A549 (cell line): ENCODE data around the gene NADK2. TPM values are rescaled to one million over a fixed set of nuclear protein-coding genes. Genes with fewer than 3 reads are reported as not detected.

ENCODE experiments used
- ATAC-seq, 2 experiments: fragments of 200-7000 bp in 1 of 2; fragments of >200 bp in 1 of 2; cut with Nextera tagmentation in 1 of 2; cut with Tn5 transposase in 1 of 2; 3 replicates each; pipeline versions ENCODE4 v1.8.0 to v1.9.1; 2018 to 2020; ENCODE audit warnings: mild to moderate bottlenecking in 1 of 2, moderate library complexity in 1 of 2
- CTCF ChIA-PET: fragments of 300-600 bp; sonication (Branson Sonifier 250); formaldehyde crosslinking; extraction: SDS; loops from one replicate; lab custom pipeline; 2021; ENCODE audit warnings: antibody characterized with exemption, inconsistent platforms; lab: Yijun Ruan, JAX
- POLR2A ChIA-PET: fragments of 350-600 bp; formaldehyde crosslinking; extraction: SDS; loops from one replicate; lab custom pipeline; 2021; ENCODE audit warnings: antibody characterized with exemption, inconsistent platforms; lab: Yijun Ruan, JAX
- DNase-seq, 2 experiments: peaks; one replicate each; pipeline versions ENCODE4 v3.0.0 to v3.0.0-alpha.2; 2011 to 2016; ENCODE audit warnings: low read depth in 1 of 2, low spot score in 1 of 2
- FAIRE-seq: peaks from 2 replicates; lab custom pipeline; 2011; peaks lifted over from hg19 to GRCh38; lab: Jason Lieb, UNC
- H3K27ac ChIP-seq, 2 experiments: fragments of >200 bp; sonication (Bioruptor Twin); formaldehyde crosslinking; 3 replicates each; pipeline ENCODE4 v1.5.1; 2016 to 2017
- H3K4me1 ChIP-seq: fragments of >200 bp; sonication (Bioruptor Twin); formaldehyde crosslinking; 3 replicates; pipeline ENCODE4 v1.6.1; 2016
- H3K4me2 ChIP-seq: fragments of >200 bp; sonication (Bioruptor Twin); formaldehyde crosslinking; 3 replicates; pipeline ENCODE4 v1.6.1; 2016
- H3K4me3 ChIP-seq: fragments of >200 bp; sonication (Bioruptor Twin); formaldehyde crosslinking; 3 replicates; pipeline ENCODE4 v1.5.1; 2016
- H3K9me3 ChIP-seq: fragments of >200 bp; sonication (Bioruptor Twin); formaldehyde crosslinking; 3 replicates; pipeline ENCODE4 v1.6.1; 2016
- BHLHE40 ChIP-seq: IDR thresholded peaks from 2 replicates; pipeline ENCODE4 v1.6.1; 2012; ENCODE audit warnings: low read depth, low read length, inconsistent platforms
- CEBPB ChIP-seq, 2 experiments: fragments of >200 bp in 1 of 2; sonication (Bioruptor Twin) in 1 of 2; formaldehyde crosslinking in 1 of 2; IDR thresholded peaks; 2 replicates each; pipeline ENCODE4 v1.6.1; 2012 to 2016
- CHD4 ChIP-seq: fragments of 200-600 bp; sonication (generic); IDR thresholded peaks from 2 replicates; pipeline ENCODE4 v1.6.1; 2016; ENCODE audit warnings: antibody characterized with exemption, mild to moderate bottlenecking, borderline replicate concordance
- EHMT2 ChIP-seq: fragments of 200-600 bp; sonication (generic); IDR thresholded peaks from 2 replicates; pipeline ENCODE4 v1.6.1; 2016; ENCODE audit warnings: antibody characterized with exemption, low read depth, mild to moderate bottlenecking, moderate library complexity
- EP300 ChIP-seq, 2 experiments: fragments of >200 bp; sonication (Bioruptor Twin); formaldehyde crosslinking; IDR thresholded peaks; 2 replicates in 1 of 2; 3 replicates in 1 of 2; pipeline ENCODE4 v1.6.1; 2016 to 2017
- ESRRA ChIP-seq: fragments of 150-350 bp; IDR thresholded peaks from 2 replicates; pipeline ENCODE4 v1.6.1; 2014; ENCODE audit warnings: mild to moderate bottlenecking, low read length, borderline replicate concordance
- FOSB ChIP-seq: fragments of 250-450 bp; sonication (Bioruptor Pico); IDR thresholded peaks from 2 replicates; pipeline ENCODE4 v1.5.0; 2020; ENCODE audit warnings: mild to moderate bottlenecking, moderate library complexity
- FOXS1 ChIP-seq: fragments of 250-450 bp; sonication (Bioruptor Pico); IDR thresholded peaks from 2 replicates; pipeline ENCODE4 v1.5.0; 2020; ENCODE audit warnings: mild to moderate bottlenecking, moderate library complexity
- GATA3 ChIP-seq: IDR thresholded peaks from 2 replicates; pipeline ENCODE4 v1.6.1; 2012; ENCODE audit warnings: borderline replicate concordance
- HOXB5 ChIP-seq: fragments of 250-450 bp; sonication (Bioruptor Pico); IDR thresholded peaks from 2 replicates; pipeline ENCODE4 v1.5.0; 2020; ENCODE audit warnings: mild to moderate bottlenecking, moderate library complexity
- KDM1A ChIP-seq: fragments of 200-600 bp; sonication (generic); IDR thresholded peaks from 2 replicates; pipeline ENCODE4 v1.6.1; 2016; ENCODE audit warnings: low read depth, mild to moderate bottlenecking
- MYC ChIP-seq: IDR thresholded peaks from 2 replicates; pipeline ENCODE4 v1.6.1; 2012; ENCODE audit warnings: mild to moderate bottlenecking, inconsistent platforms, low read length, improper control_type of control experiment, borderline replicate concordance
- NFE2L2 ChIP-seq: fragments of 150-350 bp; conservative IDR thresholded peaks from 2 replicates; pipeline ENCODE4 v1.6.1; 2014; ENCODE audit warnings: low read length
- NR3C1 ChIP-seq: fragments of >200 bp; sonication (Bioruptor Twin); formaldehyde crosslinking; IDR thresholded peaks from 3 replicates; pipeline ENCODE4 v1.6.1; 2017
- POLR2AphosphoS2 ChIP-seq: conservative IDR thresholded peaks from 2 replicates; pipeline ENCODE4 v1.6.1; 2012; ENCODE audit warnings: low read length, improper control_type of control experiment, inconsistent platforms
- RCOR1 ChIP-seq: fragments of 150-350 bp; IDR thresholded peaks from 2 replicates; pipeline ENCODE4 v1.6.1; 2014; ENCODE audit warnings: antibody characterized with exemption, low read length, low read depth
- RFX5 ChIP-seq: fragments of 450-650 bp; IDR thresholded peaks from 2 replicates; pipeline ENCODE4 v1.7.1; 2014; ENCODE audit warnings: antibody characterized with exemption, mild to moderate bottlenecking, moderate library complexity
- RNF2 ChIP-seq: fragments of 200-600 bp; sonication (generic); IDR thresholded peaks from 2 replicates; pipeline ENCODE4 v1.6.1; 2016; ENCODE audit warnings: low read depth, mild to moderate bottlenecking, antibody characterized with exemption, moderate library complexity, borderline replicate concordance
- WGBS: methylation state at CpG from one replicate; pipeline ENCODE4 v1.1.6; 2017; ENCODE audit errors: missing lambda C conversion rate; 5-methylcytosine and 5-hydroxymethylcytosine counted together
- polyA plus RNA-seq, 4 experiments: library from polyadenylated mRNA; depleted of rRNA in 3 of 4; stranded (reverse); fragments of >200 nt; fragmentation: RNase III in 1 of 4; extraction: RNeasy Plus Mini Kit Qiagen cat#74134 plus additional on column Dnase treatment in 1 of 4; gene quantifications; 2 replicates in 3 of 4; 3 replicates in 1 of 4; pipeline ENCODE4 v1.2.3, GENCODE V29; 2011 to 2017
- TF ChIP-seq, protein P1 (sequence below): fragments of 250-450 bp; sonication (Bioruptor Pico); IDR thresholded peaks from 2 replicates; pipeline ENCODE4 v1.5.0; 2021; ENCODE audit warnings: mild to moderate bottlenecking, moderate library complexity, borderline replicate concordance
- TF ChIP-seq, protein P2 (sequence below): IDR thresholded peaks from 2 replicates; pipeline ENCODE4 v1.6.1; 2012
- TF ChIP-seq, protein P3 (sequence below): IDR thresholded peaks from 2 replicates; pipeline ENCODE4 v1.6.1; 2012; ENCODE audit warnings: low read depth, borderline replicate concordance
- TF ChIP-seq, protein P4 (sequence below): fragments of 200-600 bp; sonication (generic); IDR thresholded peaks from 2 replicates; pipeline ENCODE4 v1.6.1; 2016; ENCODE audit warnings: antibody characterized with exemption, mild to moderate bottlenecking, moderate library complexity
- TF ChIP-seq, protein P5 (sequence below): fragments of >200 bp; sonication (Bioruptor Twin); formaldehyde crosslinking; IDR thresholded peaks from 3 replicates; pipeline ENCODE4 v1.5.1; 2016
- TF ChIP-seq, protein P6 (sequence below): IDR thresholded peaks from 2 replicates; pipeline ENCODE4 v1.6.1; 2012

NADK2 gene
- polyA plus RNA-seq, 2 of the 4 experiments (the other 2 are of a cell fraction): 12.6 to 21.9 TPM

DNA sequence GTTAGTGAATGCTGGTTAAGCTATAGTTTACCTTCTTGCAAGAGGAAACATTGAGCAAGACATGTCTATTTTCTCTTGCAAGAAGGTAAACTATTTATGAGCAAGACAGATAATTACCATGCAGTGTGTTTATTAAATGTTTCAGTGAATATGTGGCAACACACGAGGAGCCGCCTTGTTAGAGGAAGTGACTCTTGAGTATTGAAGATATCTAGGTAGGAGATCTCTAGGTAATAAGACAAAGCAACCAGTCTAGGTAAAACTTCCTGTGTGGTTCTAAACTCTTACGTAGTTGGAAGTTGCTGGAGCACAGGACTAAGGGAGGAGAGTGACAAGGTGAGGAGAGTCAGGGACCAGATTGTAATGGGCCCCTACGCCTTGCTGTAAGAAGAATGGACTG lies 73.0 kb downstream of the NADK2 start:
- no peak overlapping the region for H3K4me3 ChIP-seq
- no peaks in the 10 kb centered on the region for H3K4me1 ChIP-seq
- 94% methylated on average over 4 of the region's 4 CpGs for WGBS
- no peaks in the 10 kb centered on the region for H3K9me3 ChIP-seq
- ChIA-PET CTCF (interaction anchor here (1.1 to 1.5 kb wide), 3 partner anchors 8 to 137 kb away, joined by 3 to 6 read pairs (median 3); no protein-coding TSS in a partner anchor), POLR2A (no interaction called here)
- ATAC-seq (no peak), FAIRE-seq (no peak), DNase-seq (no peak)
- no peak for TF ChIP-seq MYC
- TF ChIP-seq, protein P1, sequence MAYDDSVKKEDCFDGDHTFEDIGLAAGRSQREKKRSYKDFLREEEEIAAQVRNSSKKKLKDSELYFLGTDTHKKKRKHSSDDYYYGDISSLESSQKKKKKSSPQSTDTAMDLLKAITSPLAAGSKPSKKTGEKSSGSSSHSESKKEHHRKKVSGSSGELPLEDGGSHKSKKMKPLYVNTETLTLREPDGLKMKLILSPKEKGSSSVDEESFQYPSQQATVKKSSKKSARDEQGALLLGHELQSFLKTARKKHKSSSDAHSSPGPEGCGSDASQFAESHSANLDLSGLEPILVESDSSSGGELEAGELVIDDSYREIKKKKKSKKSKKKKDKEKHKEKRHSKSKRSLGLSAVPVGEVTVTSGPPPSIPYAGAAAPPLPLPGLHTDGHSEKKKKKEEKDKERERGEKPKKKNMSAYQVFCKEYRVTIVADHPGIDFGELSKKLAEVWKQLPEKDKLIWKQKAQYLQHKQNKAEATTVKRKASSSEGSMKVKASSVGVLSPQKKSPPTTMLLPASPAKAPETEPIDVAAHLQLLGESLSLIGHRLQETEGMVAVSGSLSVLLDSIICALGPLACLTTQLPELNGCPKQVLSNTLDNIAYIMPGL (CRISPR knock-in tag): no peak
- TF ChIP-seq, protein P2, sequence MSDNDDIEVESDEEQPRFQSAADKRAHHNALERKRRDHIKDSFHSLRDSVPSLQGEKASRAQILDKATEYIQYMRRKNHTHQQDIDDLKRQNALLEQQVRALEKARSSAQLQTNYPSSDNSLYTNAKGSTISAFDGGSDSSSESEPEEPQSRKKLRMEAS: no peak
- TF ChIP-seq NR3C1: no peak
- no peak for TF ChIP-seq GATA3
- no peak for TF ChIP-seq NFE2L2
- no peak for TF ChIP-seq FOXS1
- TF ChIP-seq RCOR1: no peak
- TF ChIP-seq CEBPB (IDR thresholded peaks at IDR 0.05): no peak
- no peak for TF ChIP-seq RNF2
- TF ChIP-seq EHMT2: no peak
- no peak for TF ChIP-seq POLR2AphosphoS2
- no peak for TF ChIP-seq BHLHE40
- TF ChIP-seq RFX5: no peak
- TF ChIP-seq HOXB5: no peak
- TF ChIP-seq, protein P3, sequence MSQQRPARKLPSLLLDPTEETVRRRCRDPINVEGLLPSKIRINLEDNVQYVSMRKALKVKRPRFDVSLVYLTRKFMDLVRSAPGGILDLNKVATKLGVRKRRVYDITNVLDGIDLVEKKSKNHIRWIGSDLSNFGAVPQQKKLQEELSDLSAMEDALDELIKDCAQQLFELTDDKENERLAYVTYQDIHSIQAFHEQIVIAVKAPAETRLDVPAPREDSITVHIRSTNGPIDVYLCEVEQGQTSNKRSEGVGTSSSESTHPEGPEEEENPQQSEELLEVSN: no peak
- no peak for TF ChIP-seq FOSB (CRISPR knock-in tag)
- TF ChIP-seq ESRRA: no peak
- TF ChIP-seq, protein P4, sequence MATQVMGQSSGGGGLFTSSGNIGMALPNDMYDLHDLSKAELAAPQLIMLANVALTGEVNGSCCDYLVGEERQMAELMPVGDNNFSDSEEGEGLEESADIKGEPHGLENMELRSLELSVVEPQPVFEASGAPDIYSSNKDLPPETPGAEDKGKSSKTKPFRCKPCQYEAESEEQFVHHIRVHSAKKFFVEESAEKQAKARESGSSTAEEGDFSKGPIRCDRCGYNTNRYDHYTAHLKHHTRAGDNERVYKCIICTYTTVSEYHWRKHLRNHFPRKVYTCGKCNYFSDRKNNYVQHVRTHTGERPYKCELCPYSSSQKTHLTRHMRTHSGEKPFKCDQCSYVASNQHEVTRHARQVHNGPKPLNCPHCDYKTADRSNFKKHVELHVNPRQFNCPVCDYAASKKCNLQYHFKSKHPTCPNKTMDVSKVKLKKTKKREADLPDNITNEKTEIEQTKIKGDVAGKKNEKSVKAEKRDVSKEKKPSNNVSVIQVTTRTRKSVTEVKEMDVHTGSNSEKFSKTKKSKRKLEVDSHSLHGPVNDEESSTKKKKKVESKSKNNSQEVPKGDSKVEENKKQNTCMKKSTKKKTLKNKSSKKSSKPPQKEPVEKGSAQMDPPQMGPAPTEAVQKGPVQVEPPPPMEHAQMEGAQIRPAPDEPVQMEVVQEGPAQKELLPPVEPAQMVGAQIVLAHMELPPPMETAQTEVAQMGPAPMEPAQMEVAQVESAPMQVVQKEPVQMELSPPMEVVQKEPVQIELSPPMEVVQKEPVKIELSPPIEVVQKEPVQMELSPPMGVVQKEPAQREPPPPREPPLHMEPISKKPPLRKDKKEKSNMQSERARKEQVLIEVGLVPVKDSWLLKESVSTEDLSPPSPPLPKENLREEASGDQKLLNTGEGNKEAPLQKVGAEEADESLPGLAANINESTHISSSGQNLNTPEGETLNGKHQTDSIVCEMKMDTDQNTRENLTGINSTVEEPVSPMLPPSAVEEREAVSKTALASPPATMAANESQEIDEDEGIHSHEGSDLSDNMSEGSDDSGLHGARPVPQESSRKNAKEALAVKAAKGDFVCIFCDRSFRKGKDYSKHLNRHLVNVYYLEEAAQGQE: no peak
- H3K4me2 ChIP-seq: no peak overlapping the region
- no peak overlapping the region for H3K27ac ChIP-seq

DNA sequence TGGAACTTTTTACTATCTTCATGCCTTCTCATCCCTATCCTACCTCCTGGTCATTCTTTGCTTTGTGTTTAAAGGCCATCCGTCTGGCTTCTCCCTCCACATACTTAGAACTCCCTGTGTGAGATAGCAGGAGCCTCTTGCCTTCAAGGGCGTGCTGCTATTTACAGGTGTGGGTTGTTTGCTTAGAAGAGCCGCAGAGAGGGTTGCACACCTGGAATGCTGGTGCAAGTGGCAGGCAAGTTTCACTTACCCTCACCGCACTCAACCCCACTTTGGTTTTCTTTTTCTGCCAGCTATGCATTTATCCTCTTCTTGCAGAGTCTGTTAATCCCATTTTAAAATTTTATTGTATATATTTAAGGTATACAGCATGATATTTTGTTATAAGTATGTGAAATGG lies 77.3 kb downstream of the NADK2 start:
- Histone ChIP-seq H3K4me1 (no peaks in the 10 kb centered on the region), H3K27ac (no peak overlapping the region), H3K4me2 (no peak overlapping the region), H3K4me3 (no peak overlapping the region), H3K9me3 (no peaks in the 10 kb centered on the region)
- no peak for DNase-seq
- ChIA-PET POLR2A (no interaction called here), CTCF (no interaction called here)
- FAIRE-seq: no peak
- WGBS: 96% methylated on average over 4 of the region's 4 CpGs
- ATAC-seq: no peak
- no peak for TF ChIP-seq CHD4
- TF ChIP-seq, protein P4: no peak
- no peak for TF ChIP-seq EP300 (IDR thresholded peaks at IDR 0.05)
- TF ChIP-seq, protein P5, sequence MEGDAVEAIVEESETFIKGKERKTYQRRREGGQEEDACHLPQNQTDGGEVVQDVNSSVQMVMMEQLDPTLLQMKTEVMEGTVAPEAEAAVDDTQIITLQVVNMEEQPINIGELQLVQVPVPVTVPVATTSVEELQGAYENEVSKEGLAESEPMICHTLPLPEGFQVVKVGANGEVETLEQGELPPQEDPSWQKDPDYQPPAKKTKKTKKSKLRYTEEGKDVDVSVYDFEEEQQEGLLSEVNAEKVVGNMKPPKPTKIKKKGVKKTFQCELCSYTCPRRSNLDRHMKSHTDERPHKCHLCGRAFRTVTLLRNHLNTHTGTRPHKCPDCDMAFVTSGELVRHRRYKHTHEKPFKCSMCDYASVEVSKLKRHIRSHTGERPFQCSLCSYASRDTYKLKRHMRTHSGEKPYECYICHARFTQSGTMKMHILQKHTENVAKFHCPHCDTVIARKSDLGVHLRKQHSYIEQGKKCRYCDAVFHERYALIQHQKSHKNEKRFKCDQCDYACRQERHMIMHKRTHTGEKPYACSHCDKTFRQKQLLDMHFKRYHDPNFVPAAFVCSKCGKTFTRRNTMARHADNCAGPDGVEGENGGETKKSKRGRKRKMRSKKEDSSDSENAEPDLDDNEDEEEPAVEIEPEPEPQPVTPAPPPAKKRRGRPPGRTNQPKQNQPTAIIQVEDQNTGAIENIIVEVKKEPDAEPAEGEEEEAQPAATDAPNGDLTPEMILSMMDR: no peak
- TF ChIP-seq NFE2L2: no peak
- TF ChIP-seq KDM1A: no peak
- TF ChIP-seq, protein P6, sequence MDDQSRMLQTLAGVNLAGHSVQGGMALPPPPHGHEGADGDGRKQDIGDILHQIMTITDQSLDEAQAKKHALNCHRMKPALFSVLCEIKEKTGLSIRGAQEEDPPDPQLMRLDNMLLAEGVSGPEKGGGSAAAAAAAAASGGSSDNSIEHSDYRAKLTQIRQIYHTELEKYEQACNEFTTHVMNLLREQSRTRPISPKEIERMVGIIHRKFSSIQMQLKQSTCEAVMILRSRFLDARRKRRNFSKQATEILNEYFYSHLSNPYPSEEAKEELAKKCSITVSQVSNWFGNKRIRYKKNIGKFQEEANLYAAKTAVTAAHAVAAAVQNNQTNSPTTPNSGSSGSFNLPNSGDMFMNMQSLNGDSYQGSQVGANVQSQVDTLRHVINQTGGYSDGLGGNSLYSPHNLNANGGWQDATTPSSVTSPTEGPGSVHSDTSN: no peak
- TF ChIP-seq ESRRA: no peak
